Endothelial cell of umbilical vein (primary cell): ENCODE results near the gene DCAF5. TPM values are rescaled to one million over a fixed set of nuclear protein-coding genes. Genes with fewer than 3 reads are reported as not detected.
A peak's percentile ranks its signal among the peaks of the same experiment; 100 is the strongest.

Experiments
- BruUV-seq: library from RNA; stranded (reverse); fragments of 400-500 nt; replicated peaks from 2 replicates; lab custom pipeline; 2021; lab: Mats Ljungman, UMichigan
- CTCF ChIA-PET: fragments of 300-600, 350-600 bp; sonication (Branson Sonifier 250); formaldehyde crosslinking; loops from one replicate; lab custom pipeline; 2021; ENCODE audit warnings: antibody characterized with exemption, inconsistent platforms; lab: Charles Lee
- POLR2A ChIA-PET: fragments of 300-600, 350-600 bp; sonication (Branson Sonifier 250); formaldehyde crosslinking; loops from one replicate; lab custom pipeline; 2021; ENCODE audit warnings: antibody characterized with exemption, inconsistent platforms; lab: Charles Lee
- DNase-seq: peaks from one replicate; pipeline ENCODE4 v3.0.0-alpha.2; 2011; ENCODE audit warnings: low read depth, low spot score
- FAIRE-seq: peaks from 2 replicates; lab custom pipeline; 2011; peaks lifted over from hg19 to GRCh38; lab: Jason Lieb, UNC
- H2AFZ ChIP-seq: 2 replicates; pipeline ENCODE4 v1.6.0; 2012; ENCODE audit warnings: low read depth, low read length, control low read depth, inconsistent platforms
- H3K27ac ChIP-seq: 2 replicates; pipeline ENCODE4 v1.5.1; 2011; ENCODE audit warnings: low read depth, mild to moderate bottlenecking, control low read depth, low read length, moderate library complexity; ENCODE audit not compliant: insufficient read depth
- H3K27me3 ChIP-seq, 2 experiments: 2 replicates each; pipeline versions ENCODE4 v1.6.0 to v1.6.1; 2011; ENCODE audit warnings: low read length in 2 of 2, mixed read lengths in 1 of 2; ENCODE audit not compliant: control insufficient read depth in 2 of 2, insufficient read depth in 2 of 2
- H3K36me3 ChIP-seq, 2 experiments: 2 replicates in 1 of 2; 3 replicates in 1 of 2; pipeline ENCODE4 v1.5.1; 2011; ENCODE audit warnings: low read length in 2 of 2, mild to moderate bottlenecking in 1 of 2, moderate library complexity in 1 of 2; ENCODE audit not compliant: control insufficient read depth in 2 of 2, insufficient read depth in 2 of 2; ENCODE audit errors: extremely low read depth in 1 of 2
- H3K4me1 ChIP-seq: 3 replicates; pipeline ENCODE4 v1.5.1; 2011; ENCODE audit warnings: mild to moderate bottlenecking, low read length; ENCODE audit not compliant: control insufficient read depth, insufficient read depth; ENCODE audit errors: extremely low read depth
- H3K4me2 ChIP-seq: 2 replicates; pipeline ENCODE4 v1.6.1; 2011; ENCODE audit warnings: low read length, control low read depth, mixed read lengths; ENCODE audit not compliant: insufficient read depth
- H3K4me3 ChIP-seq, 3 experiments: fragments of 200-600 bp in 1 of 3; sonication (generic), shearing (Covaris generic) in 1 of 3; replicated peaks in 1 of 3; 2 replicates each; pipeline ENCODE4 v1.5.1; 2011 to 2016; ENCODE audit warnings: control low read depth in 3 of 3, low read length in 3 of 3, mild to moderate bottlenecking in 2 of 3, inconsistent platforms in 1 of 3, low read depth in 1 of 3, moderate library complexity in 1 of 3; ENCODE audit not compliant: insufficient read depth in 1 of 3
- H3K79me2 ChIP-seq: 2 replicates; pipeline ENCODE4 v1.6.0; 2012; ENCODE audit warnings: low read length, inconsistent platforms; ENCODE audit not compliant: control insufficient read depth, insufficient read depth
- H3K9ac ChIP-seq: replicated peaks from 2 replicates; pipeline ENCODE3; 2011; ENCODE audit warnings: low read length, control low read depth; ENCODE audit not compliant: insufficient read depth; ENCODE audit errors: extremely low read depth
- H3K9me1 ChIP-seq: replicated peaks from 3 replicates; pipeline ENCODE4 v1.6.0; 2011; ENCODE audit warnings: mild to moderate bottlenecking, low read length; ENCODE audit not compliant: control insufficient read depth, insufficient read depth; ENCODE audit errors: extremely low read depth
- H3K9me3 ChIP-seq: replicated peaks from 2 replicates; pipeline ENCODE4 v1.5.1; 2012; ENCODE audit warnings: low read length, inconsistent platforms; ENCODE audit not compliant: control insufficient read depth, insufficient read depth
- H4K20me1 ChIP-seq: replicated peaks from 2 replicates; pipeline ENCODE3; 2011; ENCODE audit warnings: mild to moderate bottlenecking, low read length; ENCODE audit not compliant: control insufficient read depth, insufficient read depth; ENCODE audit errors: extremely low read depth
- EZH2 ChIP-seq: IDR thresholded peaks from 2 replicates; pipeline ENCODE4 v1.6.1; 2012; ENCODE audit warnings: borderline replicate concordance, low read depth, mild to moderate bottlenecking, moderate library complexity, low read length, inconsistent platforms; ENCODE audit not compliant: severe bottlenecking
- FOS ChIP-seq: IDR thresholded peaks from 2 replicates; pipeline ENCODE4 v1.6.1; 2011; ENCODE audit warnings: mild to moderate bottlenecking, low read length, moderate library complexity, borderline replicate concordance; ENCODE audit not compliant: insufficient read depth
- GATA2 ChIP-seq: IDR thresholded peaks from 2 replicates; pipeline ENCODE4 v1.7.0; 2011; ENCODE audit warnings: low read depth, mild to moderate bottlenecking, moderate library complexity, mixed read lengths, low read length; ENCODE audit not compliant: insufficient read length, insufficient read depth
- JUN ChIP-seq: IDR thresholded peaks from 2 replicates; pipeline ENCODE4 v1.6.1; 2011; ENCODE audit warnings: borderline replicate concordance, low read depth; ENCODE audit not compliant: insufficient read length, insufficient read depth
- MAX ChIP-seq: IDR thresholded peaks from 2 replicates; pipeline ENCODE4 v1.6.1; 2011; ENCODE audit not compliant: insufficient read depth, insufficient read length
- MYC ChIP-seq: IDR thresholded peaks from one replicate; pipeline ENCODE4 v1.6.1; 2011; ENCODE audit warnings: mild to moderate bottlenecking, low read depth, low read length
- POLR2A ChIP-seq: IDR thresholded peaks from 2 replicates; pipeline ENCODE4 v1.6.1; 2012; ENCODE audit warnings: low read depth, mild to moderate bottlenecking, control low read depth, low read length
- POLR2AphosphoS5 ChIP-seq: IDR thresholded peaks from 2 replicates; pipeline ENCODE4 v1.6.1; 2012; ENCODE audit warnings: low read depth, mild to moderate bottlenecking, control low read depth, low read length, moderate library complexity; ENCODE audit not compliant: insufficient read depth
- dilution Hi-C: fragments of 300-500 bp; cut with MboI; formaldehyde crosslinking; loops from one replicate; pipeline ENCODE4 v1.15.0; 2019; ENCODE audit warnings: low sequenced_read_pairs; ENCODE audit not compliant: extremely low pct_ligation_motif_present
- intact Hi-C: fragments of 100-400 bp; cut with micrococcal nuclease; formaldehyde crosslinking; loops from one replicate; pipeline ENCODE4 v1.10.0; 2022
- polyA plus RNA-seq, 4 experiments: library from polyadenylated mRNA; depleted of rRNA in 3 of 4; stranded (reverse) in 3 of 4; unstranded in 1 of 4; fragments of >200 nt; gene quantifications; 2 replicates each; pipeline versions ENCODE4 v1.2.1 to v1.2.3, GENCODE V29; 2011 to 2012; ENCODE audit warnings: missing spikeins in 1 of 4
- total RNA-seq: library from RNA; stranded (reverse); gene quantifications from 2 replicates; pipeline ENCODE4 v1.2.3, GENCODE V29; 2021
- TF ChIP-seq, protein P1 (sequence below), 2 donors: IDR thresholded peaks; 1 replicate in 1 of 2; 2 replicates in 1 of 2; pipeline ENCODE4 v1.5.1; 2011; ENCODE audit warnings: low read length in 2 of 2, mild to moderate bottlenecking in 2 of 2, moderate library complexity in 2 of 2, control low read depth in 1 of 2, inconsistent platforms in 1 of 2, low read depth in 1 of 2; ENCODE audit not compliant: insufficient read depth in 1 of 2; ENCODE audit errors: extremely low read depth in 1 of 2

DCAF5 gene
- total and polyA plus RNA-seq, 2 donors (not counting 3 experiments of a cell fraction or from before 2014, with no cell fraction given), result 37.9 to 52.5 TPM

- H3K27ac ChIP-seq, result no peak overlapping the region
- H3K4me2 ChIP-seq, result no peak overlapping the region
- intact Hi-C loops (no loop called here), dilution Hi-C loops (no loop called here)
- no peaks in the 10 kb centered on the region for H4K20me1 ChIP-seq
- H3K9me3 ChIP-seq, result no peaks in the 10 kb centered on the region
- H3K9me1 ChIP-seq, result no peaks in the 10 kb centered on the region
- ChIA-PET POLR2A (interaction anchor here (1.2 kb wide), 1 partner anchor 67 kb away, joined by 3 read pairs; no protein-coding TSS in a partner anchor), CTCF (interaction anchor here (0.6 to 4.8 kb wide), 4 partner anchors 11 to 56 kb away, joined by 3 to 24 read pairs (median 8); no protein-coding TSS in a partner anchor)
- no peak overlapping the region for H3K4me3 ChIP-seq
- no peak overlapping the region for H2AFZ ChIP-seq
- peaks cover 58% of the 10 kb centered on the region for H3K4me1 ChIP-seq
- H3K9ac ChIP-seq, result no peak overlapping the region
- H3K79me2 ChIP-seq, result no peaks in the 10 kb centered on the region
- H3K27me3 ChIP-seq, result no peaks in the 10 kb centered on the region
- no peaks in the 10 kb centered on the region for H3K36me3 ChIP-seq
- TF ChIP-seq POLR2A, result peak; percentile 1
- peak; percentile 38 for TF ChIP-seq POLR2AphosphoS5
- TF ChIP-seq MYC, result no peak
- FAIRE-seq, result no peak
- DNase-seq, result peak; percentile 82
- no TSS peak for BruUV-seq
These were observed 107.9 kb downstream of the DCAF5 start for GRCh38 chr14:69044965-69045555.

- no peaks in the 10 kb centered on the region for H3K9me1 ChIP-seq
- no peak for TF ChIP-seq POLR2AphosphoS5
- TF ChIP-seq JUN, result no peak
- no peak for TF ChIP-seq FOS
- TF ChIP-seq GATA2, result no peak
- TF ChIP-seq EZH2, result no peak
- no peak for TF ChIP-seq MAX
- TF ChIP-seq MYC, result no peak
- TF ChIP-seq POLR2A, result no peak
- TF ChIP-seq, protein P1, sequence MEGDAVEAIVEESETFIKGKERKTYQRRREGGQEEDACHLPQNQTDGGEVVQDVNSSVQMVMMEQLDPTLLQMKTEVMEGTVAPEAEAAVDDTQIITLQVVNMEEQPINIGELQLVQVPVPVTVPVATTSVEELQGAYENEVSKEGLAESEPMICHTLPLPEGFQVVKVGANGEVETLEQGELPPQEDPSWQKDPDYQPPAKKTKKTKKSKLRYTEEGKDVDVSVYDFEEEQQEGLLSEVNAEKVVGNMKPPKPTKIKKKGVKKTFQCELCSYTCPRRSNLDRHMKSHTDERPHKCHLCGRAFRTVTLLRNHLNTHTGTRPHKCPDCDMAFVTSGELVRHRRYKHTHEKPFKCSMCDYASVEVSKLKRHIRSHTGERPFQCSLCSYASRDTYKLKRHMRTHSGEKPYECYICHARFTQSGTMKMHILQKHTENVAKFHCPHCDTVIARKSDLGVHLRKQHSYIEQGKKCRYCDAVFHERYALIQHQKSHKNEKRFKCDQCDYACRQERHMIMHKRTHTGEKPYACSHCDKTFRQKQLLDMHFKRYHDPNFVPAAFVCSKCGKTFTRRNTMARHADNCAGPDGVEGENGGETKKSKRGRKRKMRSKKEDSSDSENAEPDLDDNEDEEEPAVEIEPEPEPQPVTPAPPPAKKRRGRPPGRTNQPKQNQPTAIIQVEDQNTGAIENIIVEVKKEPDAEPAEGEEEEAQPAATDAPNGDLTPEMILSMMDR (IDR thresholded peaks at IDR 0.05; ENCODE audit: extremely low read depth in 1 of 2, insufficient read depth in 1 of 2, low read depth in 1 of 2, low read length in 2 of 2), result no peak
- BruUV-seq, result no TSS peak
- no peak overlapping the region for H3K9ac ChIP-seq
- H3K36me3 ChIP-seq, result no peaks in the 10 kb centered on the region
- H4K20me1 ChIP-seq, result no peaks in the 10 kb centered on the region
- dilution Hi-C loops (no loop called here), intact Hi-C loops (no loop called here)
- no peaks in the 10 kb centered on the region for H3K79me2 ChIP-seq
- DNase-seq, result no peak
- H3K27me3 ChIP-seq, result no peaks in the 10 kb centered on the region
- H3K9me3 ChIP-seq, result no peaks in the 10 kb centered on the region
- POLR2A ChIA-PET, result interaction anchor here (1.6 kb wide), 1 partner anchor 64 kb away, joined by 5 read pairs; no protein-coding TSS in a partner anchor
- H2AFZ ChIP-seq, result no peak overlapping the region
- no peak overlapping the region for H3K4me3 ChIP-seq
- FAIRE-seq, result no peak
- CTCF ChIA-PET, result interaction anchor here (1.0 to 4.8 kb wide), 4 partner anchors 9 to 57 kb away, joined by 4 to 24 read pairs (median 6); no protein-coding TSS in a partner anchor
- H3K4me1 ChIP-seq, result peaks cover 58% of the 10 kb centered on the region
- no peak overlapping the region for H3K4me2 ChIP-seq
- peak overlapping the region; percentile 39 for H3K27ac ChIP-seq
These were observed 108.6 kb downstream of the DCAF5 start for GRCh38 chr14:69044296-69044695.
